Mesenchymal stem cell (in vitro differentiated cells and primary cell): ENCODE measurements around the gene PLIN3.
A peak's percentile ranks its signal among the peaks of the same experiment; 100 is the strongest.
"Not testable (repeated sequence)": the region's sequence is repeated elsewhere in the genome, so short reads cannot be mapped to it uniquely, and the experiment has no call there.

Experiments used
- DNase-seq: peaks from one replicate; pipeline ENCODE4 v3.0.0-alpha.2; 2013
- H2AFZ ChIP-seq: one replicate; pipeline ENCODE4 v1.6.1; 2013; ENCODE audit warnings: low read depth, mild to moderate bottlenecking, control low read depth, inconsistent platforms, low read length, moderate library complexity
- H2AK5ac ChIP-seq: 2 replicates; pipeline ENCODE4 v1.6.1; 2013; ENCODE audit warnings: low read length, moderate library complexity, mild to moderate bottlenecking, inconsistent platforms; ENCODE audit not compliant: severe bottlenecking
- H2BK120ac ChIP-seq: one replicate; pipeline ENCODE4 v1.6.1; 2013; ENCODE audit warnings: low read depth, mild to moderate bottlenecking, inconsistent platforms, low read length, moderate library complexity
- H2BK12ac ChIP-seq, 2 experiments: one replicate each; pipeline ENCODE4 v1.6.1; 2013; ENCODE audit warnings: inconsistent platforms in 2 of 2, low read length in 2 of 2, mild to moderate bottlenecking in 2 of 2, moderate library complexity in 2 of 2, control low read depth in 1 of 2
- H2BK15ac ChIP-seq: one replicate; pipeline ENCODE4 v1.6.1; 2013; ENCODE audit warnings: mild to moderate bottlenecking, low read depth, inconsistent platforms; ENCODE audit not compliant: poor library complexity, severe bottlenecking
- H2BK5ac ChIP-seq: 2 replicates; pipeline ENCODE4 v1.6.1; 2013; ENCODE audit warnings: low read depth, mild to moderate bottlenecking, low read length, control low read depth, inconsistent platforms; ENCODE audit not compliant: poor library complexity, severe bottlenecking
- H3K14ac ChIP-seq, 2 experiments: one replicate each; pipeline ENCODE4 v1.6.1; 2013; ENCODE audit warnings: inconsistent platforms in 2 of 2, low read length in 2 of 2, control low read depth in 1 of 2, mild to moderate bottlenecking in 1 of 2, moderate library complexity in 1 of 2
- H3K18ac ChIP-seq, 2 experiments: one replicate each; pipeline ENCODE4 v1.6.1; 2013; ENCODE audit warnings: inconsistent platforms in 2 of 2, low read length in 2 of 2, control low read depth in 1 of 2, low read depth in 1 of 2, mild to moderate bottlenecking in 1 of 2
- H3K23ac ChIP-seq, 2 experiments: one replicate each; pipeline ENCODE4 v1.6.1; 2013; ENCODE audit warnings: inconsistent platforms in 2 of 2, low read length in 2 of 2, mild to moderate bottlenecking in 2 of 2, moderate library complexity in 2 of 2, control low read depth in 1 of 2
- H3K27ac ChIP-seq: 2 replicates; pipeline ENCODE4 v1.5.1; 2013; ENCODE audit warnings: mild to moderate bottlenecking, moderate library complexity, low read length, control low read depth, inconsistent platforms; ENCODE audit not compliant: poor library complexity, severe bottlenecking
- H3K27me3 ChIP-seq, 2 experiments: 2 replicates each; pipeline versions ENCODE4 v1.6.1 to v1.7.0; 2013; ENCODE audit warnings: low read length in 2 of 2, mild to moderate bottlenecking in 2 of 2, moderate library complexity in 2 of 2, control low read depth in 1 of 2, inconsistent platforms in 1 of 2; ENCODE audit not compliant: control insufficient read depth in 1 of 2, insufficient read depth in 1 of 2
- H3K36me3 ChIP-seq, 2 experiments: 2 replicates each; pipeline versions ENCODE4 v1.6.1 to v1.7.0; 2013; ENCODE audit warnings: low read length in 2 of 2, control low read depth in 1 of 2, inconsistent platforms in 1 of 2, low read depth in 1 of 2, mild to moderate bottlenecking in 1 of 2; ENCODE audit not compliant: insufficient read depth in 2 of 2, control insufficient read depth in 1 of 2
- H3K4ac ChIP-seq, 2 experiments: one replicate each; pipeline ENCODE4 v1.6.1; 2013; ENCODE audit warnings: inconsistent platforms in 2 of 2, low read length in 2 of 2, mild to moderate bottlenecking in 2 of 2, moderate library complexity in 2 of 2, control low read depth in 1 of 2, low read depth in 1 of 2
- H3K4me1 ChIP-seq: 2 replicates; pipeline ENCODE4 v1.6.1; 2013; ENCODE audit warnings: low read depth, low read length, control low read depth; ENCODE audit not compliant: control insufficient read depth, insufficient read depth
- H3K4me2 ChIP-seq: 2 replicates; pipeline ENCODE4 v1.6.1; 2013; ENCODE audit warnings: low read length, mild to moderate bottlenecking, inconsistent platforms; ENCODE audit not compliant: poor library complexity, severe bottlenecking
- H3K4me3 ChIP-seq, 2 experiments: 2 replicates each; pipeline versions ENCODE4 v1.5.1 to v1.7.0; 2013; ENCODE audit warnings: low read length in 2 of 2, mild to moderate bottlenecking in 2 of 2, control low read depth in 1 of 2, low read depth in 1 of 2; ENCODE audit not compliant: insufficient read depth in 1 of 2
- H3K79me1 ChIP-seq: replicated peaks from 2 replicates; pipeline ENCODE4 v1.6.1; 2013; ENCODE audit warnings: mild to moderate bottlenecking, control low read depth, low read length, inconsistent platforms; ENCODE audit not compliant: poor library complexity, severe bottlenecking
- H3K9ac ChIP-seq: 2 replicates; pipeline ENCODE4 v1.7.0; 2013; ENCODE audit warnings: mild to moderate bottlenecking, low read length, moderate library complexity
- H3K9me3 ChIP-seq: 2 replicates; pipeline ENCODE4 v1.7.0; 2013; ENCODE audit warnings: mild to moderate bottlenecking, low read length; ENCODE audit not compliant: control insufficient read depth
- H4K8ac ChIP-seq: one replicate; pipeline ENCODE4 v1.6.1; 2013; ENCODE audit warnings: inconsistent platforms, mild to moderate bottlenecking, low read length, moderate library complexity
- H4K91ac ChIP-seq: one replicate; pipeline ENCODE4 v1.6.1; 2013; ENCODE audit warnings: mild to moderate bottlenecking, low read length, inconsistent platforms
- WGBS: methylation state at CpG from one replicate; pipeline ENCODE4 v1.1.7; 2013; ENCODE audit warnings: mixed read lengths; 5-methylcytosine and 5-hydroxymethylcytosine counted together

Gene PLIN3

GRCh38 chr19:4792866-4793195, 74.6 kb downstream of the PLIN3 start:
- not testable (repeated sequence) for H2BK15ac ChIP-seq, H2BK5ac ChIP-seq, H3K27ac ChIP-seq, H4K8ac ChIP-seq, H3K9me3 ChIP-seq, H3K4me2 ChIP-seq, H2AK5ac ChIP-seq, H3K14ac ChIP-seq, H3K79me1 ChIP-seq, H3K4ac ChIP-seq, DNase-seq, H2BK120ac ChIP-seq, H2BK12ac ChIP-seq, H3K27me3 ChIP-seq, H4K91ac ChIP-seq, H3K18ac ChIP-seq, H3K23ac ChIP-seq, H2AFZ ChIP-seq
- peaks cover 24% of the 10 kb centered on the region for H3K4me1 ChIP-seq
- peak overlapping the region; percentile 91 for H3K9ac ChIP-seq
- WGBS, result 96% methylated on average over 24 of the region's 24 CpGs
- H3K36me3 ChIP-seq, result peaks cover 32 to 35% of the 10 kb centered on the region in 2 experiments
- H3K4me3 ChIP-seq, result peak overlapping the region in 1 of 2 experiments; percentile 89

DNA sequence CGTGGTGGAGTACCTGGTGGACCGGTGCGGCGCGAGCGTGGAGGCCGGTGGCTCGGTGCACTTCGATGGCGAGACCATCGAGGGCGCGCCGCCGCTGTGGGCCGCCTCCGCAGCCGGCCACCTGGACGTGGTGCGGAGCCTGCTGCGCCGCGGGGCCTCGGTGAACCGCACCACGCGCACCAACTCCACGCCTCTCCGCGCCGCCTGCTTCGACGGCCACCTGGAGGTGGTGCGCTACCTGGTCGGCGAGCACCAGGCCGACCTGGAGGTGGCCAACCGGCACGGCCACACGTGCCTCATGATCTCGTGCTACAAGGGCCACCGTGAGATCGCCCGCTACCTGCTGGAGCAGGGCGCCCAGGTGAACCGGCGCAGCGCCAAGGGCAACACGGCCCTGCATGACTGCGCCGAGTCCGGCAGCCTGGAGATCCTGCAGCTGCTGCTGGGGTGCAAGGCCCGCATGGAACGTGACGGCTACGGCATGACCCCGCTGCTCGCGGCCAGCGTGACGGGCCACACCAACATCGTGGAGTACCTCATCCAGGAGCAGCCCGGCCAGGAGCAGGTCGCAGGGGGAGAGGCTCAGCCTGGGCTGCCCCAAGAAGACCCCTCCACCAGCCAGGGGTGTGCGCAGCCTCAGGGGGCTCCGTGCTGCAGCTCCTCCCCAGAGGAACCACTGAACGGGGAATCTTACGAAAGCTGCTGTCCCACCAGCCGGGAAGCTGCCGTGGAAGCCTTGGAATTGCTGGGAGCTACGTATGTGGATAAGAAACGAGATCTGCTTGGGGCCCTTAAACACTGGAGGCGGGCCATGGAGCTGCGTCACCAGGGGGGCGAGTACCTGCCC, 75.2 kb downstream of the PLIN3 start:
- H2BK120ac ChIP-seq, H2AK5ac ChIP-seq, H3K27me3 ChIP-seq, H2BK5ac ChIP-seq, H2BK12ac ChIP-seq, H3K23ac ChIP-seq, H3K9me3 ChIP-seq, H3K27ac ChIP-seq, DNase-seq, H2BK15ac ChIP-seq, H3K79me1 ChIP-seq: not testable (repeated sequence)
- peak overlapping the region; percentile 91 for H3K9ac ChIP-seq
- H3K36me3 ChIP-seq, result peaks cover 28 to 35% of the 10 kb centered on the region in 2 experiments
- H4K91ac ChIP-seq, result peak overlapping the region; percentile 96
- WGBS, result 24% methylated on average over 73 of the region's 75 CpGs
- H3K4me1 ChIP-seq, result peaks cover 24% of the 10 kb centered on the region
- peak overlapping the region; percentile 20 for H2AFZ ChIP-seq
- peak overlapping the region; percentile 49 to 93 for H3K4ac ChIP-seq
- H4K8ac ChIP-seq, result peak overlapping the region; percentile 99
- H3K4me3 ChIP-seq, result peak overlapping the region; percentile 85 to 89
- peak overlapping the region in 1 of 2 experiments; percentile 63 for H3K14ac ChIP-seq
- peak overlapping the region; percentile 72 for H3K4me2 ChIP-seq
- H3K18ac ChIP-seq, result peak overlapping the region in 1 of 2 experiments; percentile 79

- Histone ChIP-seq H3K9ac (peak within 1 kb of the TSS; percentile 91), H3K27me3 (no peaks in the 10 kb centered on the region), H3K4me3 (peak within 1 kb of the TSS; percentile 85 to 89), H3K23ac (peak within 1 kb of the TSS in 1 of 2 experiments; percentile 93), H3K14ac (peak within 1 kb of the TSS in 1 of 2 experiments; percentile 63), H3K9me3 (no peaks in the 10 kb centered on the region), H2AFZ (peak within 1 kb of the TSS; percentile 20), H3K18ac (peak within 1 kb of the TSS; percentile 79 to 89), H2AK5ac (no peak within 1 kb of the TSS), H2BK120ac (no peak within 1 kb of the TSS), H2BK12ac (no peak within 1 kb of the TSS), H3K36me3 (peaks cover 23 to 30% of the 10 kb centered on the region in 2 experiments), H3K4me2 (peak within 1 kb of the TSS; percentile 72), H4K8ac (peak within 1 kb of the TSS; percentile 99), H3K4me1 (peaks cover 22% of the 10 kb centered on the region), H2BK15ac (peak within 1 kb of the TSS; percentile 80), H4K91ac (peak within 1 kb of the TSS; percentile 96), H3K27ac (no peak within 1 kb of the TSS), H3K79me1 (peaks cover 3% of the 10 kb centered on the region), H3K4ac (peak within 1 kb of the TSS; percentile 49 to 93), H2BK5ac (no peak within 1 kb of the TSS)
- peak; percentile 100 for DNase-seq
- under 1% methylated on average over 80 of the region's 80 CpGs for WGBS
Measured at GRCh38 chr19:4791183-4792018, 76.1 kb downstream of the PLIN3 start, which contains the start of gene FEM1A. TSS of gene FEM1A (plus strand) at chr19:4791734. CDS start at chr19:4791855, 121 bp downstream.
